ENCODE data around the gene TAF11. TPM values are rescaled to one million over a fixed set of nuclear protein-coding genes. Genes with fewer than 3 reads are reported as not detected.

The TAF11 gene
- polyA plus RNA-seq, 1 donor, result 41.7 TPM

DNA sequence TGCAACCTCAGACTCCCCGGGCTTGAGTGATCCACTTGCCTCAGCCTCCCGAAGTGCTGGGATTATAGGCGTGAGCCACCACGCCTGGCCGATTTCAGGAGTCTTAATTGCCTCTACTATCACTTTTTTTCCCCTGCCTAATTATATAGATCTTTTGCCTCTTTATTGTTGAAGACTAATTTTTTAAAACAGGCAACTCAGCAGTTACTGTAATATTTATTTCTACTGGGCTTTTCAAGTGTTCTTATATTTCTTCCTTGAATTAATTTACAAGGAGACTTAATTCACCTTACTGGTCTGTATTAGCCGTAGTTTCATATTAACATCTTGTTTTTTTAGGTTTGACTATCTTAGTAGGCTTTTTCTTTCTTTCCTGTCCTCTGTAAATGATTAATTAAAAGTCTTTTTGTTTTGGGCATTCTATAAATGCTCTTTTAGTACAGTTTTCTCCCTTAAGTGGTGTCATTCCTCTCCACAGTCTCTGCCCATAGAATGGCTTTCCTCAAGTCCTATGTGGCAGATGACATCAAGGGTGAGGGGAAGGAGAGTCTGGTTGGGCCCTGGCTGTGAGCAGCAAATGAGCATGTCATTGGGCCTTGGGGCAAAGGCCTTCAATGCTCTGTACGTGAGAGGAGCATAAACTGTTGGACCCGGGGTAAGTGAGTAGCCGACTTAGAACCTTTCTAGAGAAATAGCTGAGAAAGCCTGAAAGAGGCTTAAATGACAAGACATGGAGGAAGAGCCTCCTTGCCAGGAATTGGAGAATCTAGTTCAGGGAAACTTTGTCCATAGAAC, 37.2 kb upstream of the TAF11 start:
- H3K4me3 ChIP-seq (ENCODE audit: low read length), result no peak overlapping the region
- 100% methylated on average over 1 of the region's 9 CpGs for WGBS (ENCODE audit: insufficient coverage, low lambda C conversion rate)
- no peaks in the 10 kb centered on the region for H3K4me1 ChIP-seq (ENCODE audit: control insufficient read depth, insufficient read depth, low read length)
- peak overlapping the region; percentile 59 for H3K27ac ChIP-seq (ENCODE audit: low read length)
- no peaks in the 10 kb centered on the region for H3K36me3 ChIP-seq (ENCODE audit: control insufficient read depth, insufficient read depth, low read length)
- H3K27me3 ChIP-seq (ENCODE audit: control insufficient read depth, insufficient read depth, low read length), result no peaks in the 10 kb centered on the region
- DNase-seq, result peak; percentile 61 to 78
- no peaks in the 10 kb centered on the region for H3K9me3 ChIP-seq (ENCODE audit: control insufficient read depth, low read depth, low read length)

DNA sequence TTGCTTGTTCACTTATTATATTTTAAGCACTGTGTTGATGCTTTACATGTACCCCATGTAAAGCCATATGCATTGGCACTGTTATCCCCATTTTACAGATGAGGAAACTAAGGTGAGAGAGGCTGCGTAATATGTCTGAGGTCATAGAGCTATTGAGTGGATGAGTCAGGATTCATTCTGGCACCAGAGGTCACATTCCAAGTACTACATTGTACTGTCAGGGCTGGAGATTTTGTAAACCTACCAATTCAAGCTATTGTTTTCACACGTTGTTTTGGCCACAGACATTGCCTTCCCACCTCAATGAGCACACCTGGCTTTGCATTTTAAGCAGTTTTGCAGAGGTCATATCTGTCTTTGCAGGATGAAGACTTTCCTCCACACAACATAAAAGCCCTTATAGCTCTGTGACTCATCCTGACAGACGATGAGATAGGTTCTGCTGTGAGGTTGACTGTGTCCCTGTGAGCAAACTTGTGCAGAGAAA, 34.4 kb upstream of the TAF11 start:
- no CpG with 5 or more reads among the region's 3 CpGs for WGBS (ENCODE audit: insufficient coverage, low lambda C conversion rate)
- no peaks in the 10 kb centered on the region for H3K4me1 ChIP-seq (ENCODE audit: control insufficient read depth, insufficient read depth, low read length)
- no peaks in the 10 kb centered on the region for H3K9me3 ChIP-seq (ENCODE audit: control insufficient read depth, low read depth, low read length)
- H3K27me3 ChIP-seq (ENCODE audit: control insufficient read depth, insufficient read depth, low read length), result no peaks in the 10 kb centered on the region
- H3K36me3 ChIP-seq (ENCODE audit: control insufficient read depth, insufficient read depth, low read length), result no peaks in the 10 kb centered on the region
- no peak for DNase-seq
- H3K27ac ChIP-seq (ENCODE audit: low read length), result no peak overlapping the region
- no peak overlapping the region for H3K4me3 ChIP-seq (ENCODE audit: low read length)

- DNase-seq, result no peak
- no peak overlapping the region for H3K27ac ChIP-seq (ENCODE audit: low read length)
- no peaks in the 10 kb centered on the region for H3K4me1 ChIP-seq (ENCODE audit: control insufficient read depth, insufficient read depth, low read length)
- no peaks in the 10 kb centered on the region for H3K9me3 ChIP-seq (ENCODE audit: control insufficient read depth, low read depth, low read length)
- no CpG with 5 or more reads among the region's 4 CpGs for WGBS (ENCODE audit: insufficient coverage, low lambda C conversion rate)
- no peaks in the 10 kb centered on the region for H3K36me3 ChIP-seq (ENCODE audit: control insufficient read depth, insufficient read depth, low read length)
- H3K27me3 ChIP-seq (ENCODE audit: control insufficient read depth, insufficient read depth, low read length), result no peaks in the 10 kb centered on the region
- H3K4me3 ChIP-seq (ENCODE audit: low read length), result no peak overlapping the region
These were observed 32.3 kb upstream of the TAF11 start for GRCh38 chr6:34920097-34920496.

DNA sequence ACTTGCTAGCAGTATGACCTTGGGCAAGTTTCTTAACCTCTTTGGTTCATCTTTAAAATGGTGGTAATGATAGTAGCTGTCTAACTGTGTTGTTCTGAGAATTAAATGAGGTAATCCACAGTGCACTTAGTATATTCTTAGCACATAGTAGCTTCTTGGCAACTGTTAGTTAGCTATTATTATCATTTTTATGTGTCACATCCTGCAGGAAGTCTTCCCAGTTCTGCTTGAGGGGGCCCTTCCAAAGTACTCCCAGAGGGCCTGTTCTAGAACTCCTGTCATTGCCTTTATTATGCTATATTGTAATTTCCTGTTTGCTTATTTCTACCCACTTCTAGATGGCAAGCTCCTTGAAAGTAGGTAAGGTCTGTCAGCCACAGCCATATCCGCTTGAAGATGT, 31.8 kb upstream of the TAF11 start:
- no CpG with 5 or more reads among the region's 1 CpG for WGBS (ENCODE audit: insufficient coverage, low lambda C conversion rate)
- Histone ChIP-seq H3K27ac (ENCODE audit: low read length) (no peak overlapping the region), H3K36me3 (ENCODE audit: control insufficient read depth, insufficient read depth, low read length) (no peaks in the 10 kb centered on the region), H3K9me3 (ENCODE audit: control insufficient read depth, low read depth, low read length) (no peaks in the 10 kb centered on the region), H3K4me3 (ENCODE audit: low read length) (no peak overlapping the region), H3K4me1 (ENCODE audit: control insufficient read depth, insufficient read depth, low read length) (no peaks in the 10 kb centered on the region), H3K27me3 (ENCODE audit: control insufficient read depth, insufficient read depth, low read length) (no peaks in the 10 kb centered on the region)
- no peak for DNase-seq

DNA sequence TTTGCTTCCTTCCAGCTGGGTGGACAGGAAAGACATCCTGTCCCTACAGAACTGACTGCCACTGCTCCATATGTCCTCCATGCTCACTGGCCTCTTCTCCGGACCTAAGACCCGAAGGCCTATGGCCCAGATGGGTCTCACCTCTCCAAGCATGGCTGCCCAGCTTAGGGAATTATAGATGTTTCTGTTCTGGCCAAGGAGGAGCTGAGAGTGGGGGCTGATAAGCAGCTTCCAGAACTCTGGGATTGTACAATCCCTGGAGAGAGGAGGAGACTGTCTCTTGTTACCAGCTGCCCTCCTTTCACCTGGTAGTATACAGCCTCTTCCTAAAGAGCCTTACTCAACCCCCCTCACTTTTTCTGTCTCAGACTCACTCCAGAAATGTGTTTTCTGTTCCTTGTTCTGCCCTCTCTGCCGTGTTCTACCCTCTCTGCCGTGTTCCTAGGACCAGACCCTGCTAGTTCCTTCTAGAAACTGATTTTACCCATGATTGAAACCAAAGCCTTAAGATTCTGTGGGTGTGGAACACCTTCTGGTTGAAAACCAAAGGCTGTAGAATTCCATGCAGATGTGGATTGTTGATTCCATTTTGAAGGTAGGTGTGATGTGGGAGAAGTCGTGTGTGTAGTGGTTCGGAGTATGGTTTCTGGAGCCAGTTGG, 29.9 kb upstream of the TAF11 start:
- DNase-seq, result no peak
- 100% methylated on average over 2 of the region's 6 CpGs for WGBS (ENCODE audit: insufficient coverage, low lambda C conversion rate)
- H3K36me3 ChIP-seq (ENCODE audit: control insufficient read depth, insufficient read depth, low read length), result no peaks in the 10 kb centered on the region

GRCh38 chr6:34916348-34916967, 28.6 kb upstream of the TAF11 start:
- DNase-seq, result no peak
- no peak overlapping the region for H3K27ac ChIP-seq (ENCODE audit: low read length)
- H3K27me3 ChIP-seq (ENCODE audit: control insufficient read depth, insufficient read depth, low read length), result no peaks in the 10 kb centered on the region
- H3K9me3 ChIP-seq (ENCODE audit: control insufficient read depth, low read depth, low read length), result no peaks in the 10 kb centered on the region
- no peak overlapping the region for H3K4me3 ChIP-seq (ENCODE audit: low read length)
- H3K36me3 ChIP-seq (ENCODE audit: control insufficient read depth, insufficient read depth, low read length), result no peaks in the 10 kb centered on the region
- no CpG with 5 or more reads among the region's 4 CpGs for WGBS (ENCODE audit: insufficient coverage, low lambda C conversion rate)
- H3K4me1 ChIP-seq (ENCODE audit: control insufficient read depth, insufficient read depth, low read length), result no peaks in the 10 kb centered on the region

More for the DNA sequence above, 29.9 kb upstream of the TAF11 start:
- Histone ChIP-seq H3K4me1 (ENCODE audit: control insufficient read depth, insufficient read depth, low read length) (no peaks in the 10 kb centered on the region), H3K27ac (ENCODE audit: low read length) (no peak overlapping the region), H3K9me3 (ENCODE audit: control insufficient read depth, low read depth, low read length) (no peaks in the 10 kb centered on the region), H3K27me3 (ENCODE audit: control insufficient read depth, insufficient read depth, low read length) (no peaks in the 10 kb centered on the region), H3K4me3 (ENCODE audit: low read length) (no peak overlapping the region)

GRCh38 chr6:34914358-34914757, 26.5 kb upstream of the TAF11 start:
- H3K4me1 ChIP-seq (ENCODE audit: control insufficient read depth, insufficient read depth, low read length), result no peaks in the 10 kb centered on the region
- H3K27me3 ChIP-seq (ENCODE audit: control insufficient read depth, insufficient read depth, low read length), result no peaks in the 10 kb centered on the region
- DNase-seq, result no peak
- WGBS (ENCODE audit: insufficient coverage, low lambda C conversion rate), result 95% methylated on average over 3 of the region's 4 CpGs
- H3K27ac ChIP-seq (ENCODE audit: low read length), result no peak overlapping the region
- H3K4me3 ChIP-seq (ENCODE audit: low read length), result no peak overlapping the region
- no peaks in the 10 kb centered on the region for H3K36me3 ChIP-seq (ENCODE audit: control insufficient read depth, insufficient read depth, low read length)
- no peaks in the 10 kb centered on the region for H3K9me3 ChIP-seq (ENCODE audit: control insufficient read depth, low read depth, low read length)

DNA sequence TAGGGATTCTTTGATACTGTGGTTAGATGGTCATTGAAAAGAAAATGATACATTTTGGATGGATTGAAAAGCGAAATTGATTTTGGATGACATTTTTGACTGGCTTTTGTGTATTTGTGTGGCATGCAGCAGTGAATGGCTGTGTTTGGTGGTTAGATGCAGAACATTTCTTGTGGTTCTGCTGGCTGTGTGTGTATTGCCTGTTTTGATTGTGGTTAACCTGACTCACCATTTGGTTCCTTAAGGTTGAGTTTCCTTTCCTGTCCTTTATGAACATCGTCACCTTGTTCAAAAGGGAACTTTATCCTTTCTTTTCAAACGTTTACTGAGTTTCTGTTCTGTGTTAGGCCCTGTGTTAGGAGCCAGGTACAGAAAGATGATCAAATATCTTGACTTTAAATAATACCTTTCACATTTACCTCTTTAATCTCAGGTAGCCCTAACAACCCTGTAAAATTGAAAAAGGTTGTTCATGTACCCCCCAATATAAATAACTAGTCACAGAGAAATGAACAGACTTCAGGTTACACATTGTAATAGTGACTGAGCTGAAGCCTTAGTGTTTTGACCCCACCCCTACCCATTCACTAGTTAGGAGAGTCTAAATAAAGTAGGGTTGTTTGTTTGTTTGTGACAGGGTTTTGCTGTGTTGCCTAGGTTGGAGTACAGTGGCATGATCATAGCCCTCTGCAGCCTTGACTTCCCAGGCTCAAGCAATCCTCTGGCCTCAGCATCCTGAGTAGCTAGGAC, 25.0 kb upstream of the TAF11 start:
- Histone ChIP-seq H3K36me3 (ENCODE audit: control insufficient read depth, insufficient read depth, low read length) (no peaks in the 10 kb centered on the region), H3K4me1 (ENCODE audit: control insufficient read depth, insufficient read depth, low read length) (no peaks in the 10 kb centered on the region), H3K4me3 (ENCODE audit: low read length) (no peak overlapping the region), H3K27ac (ENCODE audit: low read length) (no peak overlapping the region), H3K27me3 (ENCODE audit: control insufficient read depth, insufficient read depth, low read length) (no peaks in the 10 kb centered on the region), H3K9me3 (ENCODE audit: control insufficient read depth, low read depth, low read length) (no peaks in the 10 kb centered on the region)
- 83% methylated on average over 2 of the region's 3 CpGs for WGBS (ENCODE audit: insufficient coverage, low lambda C conversion rate)
- DNase-seq, result no peak

DNA sequence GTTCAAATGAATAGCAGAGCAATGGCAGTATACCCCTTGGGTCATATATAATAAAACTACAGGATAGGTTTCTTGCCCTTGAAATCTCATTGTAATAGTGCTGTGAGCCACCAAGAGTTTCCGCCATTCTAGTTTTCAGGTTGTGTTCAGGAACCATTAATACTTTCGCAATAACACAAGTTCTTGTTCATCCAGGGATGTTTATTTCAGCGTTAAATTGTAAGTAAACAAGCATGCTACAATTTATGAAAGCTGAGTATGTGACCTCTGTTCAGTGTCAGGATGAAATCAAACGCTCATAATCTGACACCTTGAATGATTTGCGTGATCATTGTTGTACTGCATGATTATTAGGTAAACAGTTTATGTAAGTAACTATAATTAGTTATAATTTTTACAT, 24.0 kb upstream of the TAF11 start:
- Histone ChIP-seq H3K27ac (ENCODE audit: low read length) (no peak overlapping the region), H3K27me3 (ENCODE audit: control insufficient read depth, insufficient read depth, low read length) (no peaks in the 10 kb centered on the region), H3K4me3 (ENCODE audit: low read length) (no peak overlapping the region), H3K9me3 (ENCODE audit: control insufficient read depth, low read depth, low read length) (no peaks in the 10 kb centered on the region), H3K4me1 (ENCODE audit: control insufficient read depth, insufficient read depth, low read length) (no peaks in the 10 kb centered on the region), H3K36me3 (ENCODE audit: control insufficient read depth, insufficient read depth, low read length) (no peaks in the 10 kb centered on the region)
- no peak for DNase-seq
- 80% methylated on average over 2 of the region's 5 CpGs for WGBS (ENCODE audit: insufficient coverage, low lambda C conversion rate)

DNA sequence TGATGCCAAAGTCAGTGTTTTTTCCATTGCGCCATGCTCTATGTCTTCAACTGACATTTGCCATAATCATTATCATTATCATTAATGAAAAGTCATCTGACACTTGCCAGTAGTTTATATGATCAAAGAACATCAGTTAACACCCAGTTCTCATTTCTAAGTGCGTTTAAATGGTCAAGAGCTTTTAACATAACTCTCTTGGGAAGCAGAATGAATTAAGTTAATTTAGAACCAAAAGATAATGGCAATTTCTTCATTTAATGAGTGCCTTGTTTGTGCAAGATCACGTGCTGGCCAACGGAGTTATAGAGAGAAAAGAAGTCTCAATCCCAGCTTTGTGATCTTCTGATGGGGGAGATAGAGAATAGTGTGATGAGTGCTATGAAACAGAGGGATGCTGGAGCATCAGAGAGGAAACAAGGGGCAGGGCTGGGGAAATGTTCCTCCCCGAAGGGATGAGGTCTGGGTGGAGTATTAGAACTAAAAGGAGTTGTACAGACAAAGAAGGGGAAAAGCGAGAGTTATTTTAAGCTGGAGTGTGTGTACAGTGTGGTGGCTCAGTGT, 21.6 kb upstream of the TAF11 start:
- DNase-seq, result no peak
- Histone ChIP-seq H3K27ac (ENCODE audit: low read length) (no peak overlapping the region), H3K27me3 (ENCODE audit: control insufficient read depth, insufficient read depth, low read length) (no peaks in the 10 kb centered on the region), H3K4me3 (ENCODE audit: low read length) (no peak overlapping the region), H3K9me3 (ENCODE audit: control insufficient read depth, low read depth, low read length) (no peaks in the 10 kb centered on the region), H3K4me1 (ENCODE audit: control insufficient read depth, insufficient read depth, low read length) (peaks cover 4% of the 10 kb centered on the region), H3K36me3 (ENCODE audit: control insufficient read depth, insufficient read depth, low read length) (no peaks in the 10 kb centered on the region)
- 100% methylated on average over 2 of the region's 6 CpGs for whole genome bisulfite sequencing (ENCODE audit: insufficient coverage, low lambda C conversion rate)
